Measurements from ENCODE around the gene ZFAND6.

Gene ZFAND6

GRCh38 chr15:80184554-80184953, 125.1 kb downstream of the ZFAND6 start:
- TF ChIP-seq CTCF (IDR thresholded peaks at IDR 0.05; ENCODE audit: low read depth, low read length) = no peak

GRCh38 chr15:80185152-80185551, 125.7 kb downstream of the ZFAND6 start:
- TF ChIP-seq CTCF (IDR thresholded peaks at IDR 0.05; ENCODE audit: low read depth, low read length) = no peak
- H3K4me3 ChIP-seq (ENCODE audit: low read depth, low read length) = no peak overlapping the region

More at GRCh38 chr15:80184554-80184953, 125.1 kb downstream of the ZFAND6 start:
- H3K4me3 ChIP-seq (ENCODE audit: low read depth, low read length) = no peak overlapping the region

- no peak for TF ChIP-seq CTCF (IDR thresholded peaks at IDR 0.05; ENCODE audit: low read depth, low read length)
- no peak overlapping the region for H3K4me3 ChIP-seq (ENCODE audit: low read depth, low read length)
Observed at GRCh38 chr15:80186066-80186465, 126.6 kb downstream of the ZFAND6 start.

GRCh38 chr15:80186597-80186996, 127.1 kb downstream of the ZFAND6 start:
- TF ChIP-seq CTCF (IDR thresholded peaks at IDR 0.05; ENCODE audit: low read depth, low read length) = no peak
- no peak overlapping the region for H3K4me3 ChIP-seq (ENCODE audit: low read depth, low read length)

Measured in WI38 (cell line).